Erythroblast (primary cell): Measurements from ENCODE around the gene CRACR2A.

ENCODE experiments used
- GATA1 ChIP-seq: IDR thresholded peaks from 2 replicates; pipeline ENCODE4 v1.6.1; 2011; ENCODE audit warnings: low read depth, mild to moderate bottlenecking, control low read depth, low read length, moderate library complexity
- POLR2A ChIP-seq: IDR thresholded peaks from 2 replicates; pipeline ENCODE4 v1.6.1; 2011; ENCODE audit warnings: mild to moderate bottlenecking, low read length

DNA sequence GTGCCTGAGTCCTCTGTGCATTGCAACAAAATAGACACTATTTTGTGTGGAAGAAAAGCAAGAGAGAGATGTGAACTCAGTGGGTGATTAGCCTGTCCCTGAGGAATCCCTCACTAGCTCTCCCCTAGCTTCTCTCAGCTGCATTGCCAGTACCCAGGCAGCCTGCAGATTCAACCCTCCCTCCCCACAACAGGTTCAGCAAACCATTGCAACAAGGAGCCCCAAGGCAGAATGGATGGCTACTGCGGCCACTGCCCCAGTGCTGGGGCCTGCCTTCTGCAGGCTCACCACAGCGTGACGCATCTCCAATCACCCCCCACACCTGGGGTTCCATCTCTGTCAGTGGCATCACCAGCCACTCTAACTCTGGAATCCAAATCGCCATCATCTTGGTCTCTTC lies 2.3 kb downstream of the CRACR2A start:
- TF ChIP-seq POLR2A: no peak
- TF ChIP-seq GATA1: no peak
